HepG2 (cell line): ENCODE results near the gene PREX1. TPM values are rescaled to one million over a fixed set of nuclear protein-coding genes. Genes with fewer than 3 reads are reported as not detected.

Source experiments
- ATAC-seq: fragments of 200-7000 bp; cut with Tn5 transposase; 3 replicates; pipeline ENCODE4 v1.9.1; 2020; ENCODE audit warnings: mild to moderate bottlenecking, moderate library complexity
- BruUV-seq: library from RNA; stranded (reverse); fragments of 400-500 nt; replicated peaks from 2 replicates; lab custom pipeline; 2021; lab: Mats Ljungman, UMichigan
- CTCF ChIA-PET: fragments of 300-600 bp; formaldehyde crosslinking; extraction: SDS; loops from one replicate; lab custom pipeline; 2021; ENCODE audit warnings: low total read pairs, inconsistent platforms, low intra/inter-chr PET ratio; lab: Yijun Ruan, JAX
- POLR2A ChIA-PET: fragments of 350-600 bp; sonication (Branson Sonifier 250); formaldehyde crosslinking; loops from one replicate; lab custom pipeline; 2020; ENCODE audit warnings: antibody characterized with exemption, inconsistent platforms; lab: Yijun Ruan, JAX
- DNase-seq: peaks from one replicate; pipeline ENCODE4 v3.0.0-alpha.2; 2015; ENCODE audit warnings: low spot score
- FAIRE-seq: peaks from 3 replicates; lab custom pipeline; 2011; peaks lifted over from hg19 to GRCh38; lab: Jason Lieb, UNC
- H2AFZ ChIP-seq: one replicate; pipeline ENCODE4 v1.6.1; 2011; ENCODE audit warnings: low read length, inconsistent platforms
- H3K27ac ChIP-seq: fragments of 300-600 bp; 3 replicates; pipeline ENCODE4 v1.8.0; 2011; ENCODE audit warnings: mixed run types, mild to moderate bottlenecking, mixed read lengths, low read length, inconsistent platforms; ENCODE audit not compliant: insufficient read depth; ENCODE audit errors: extremely low read length
- H3K27me3 ChIP-seq, 2 experiments: fragments of 200-600 bp in 1 of 2; 2 replicates in 1 of 2; 3 replicates in 1 of 2; pipeline versions ENCODE4 v1.6.0 to v1.8.0; 2011; ENCODE audit warnings: low read length in 2 of 2, mild to moderate bottlenecking in 2 of 2, moderate library complexity in 2 of 2, inconsistent platforms in 1 of 2; ENCODE audit not compliant: insufficient read depth in 2 of 2, control insufficient read depth in 1 of 2
- H3K36me3 ChIP-seq, 2 experiments: fragments of 200-600 bp in 1 of 2; replicated peaks in 1 of 2; 2 replicates in 1 of 2; 3 replicates in 1 of 2; pipeline versions ENCODE4 v1.5.1 to v1.8.0; 2011; ENCODE audit warnings: low read length in 2 of 2, inconsistent platforms in 1 of 2; ENCODE audit not compliant: insufficient read depth in 2 of 2, control insufficient read depth in 1 of 2
- H3K4me1 ChIP-seq: 2 replicates; pipeline ENCODE4 v1.5.1; 2012; ENCODE audit warnings: low read length, inconsistent platforms; ENCODE audit not compliant: insufficient read depth
- H3K4me2 ChIP-seq: 2 replicates; pipeline ENCODE4 v1.6.0; 2011; ENCODE audit warnings: low read depth, low read length, inconsistent platforms
- H3K4me3 ChIP-seq, 3 experiments: fragments of 200-600 bp in 1 of 3; sonication (generic), shearing (Covaris generic) in 1 of 3; replicated peaks in 1 of 3; 2 replicates each; pipeline ENCODE4 v1.5.1; 2011 to 2016; ENCODE audit warnings: low read length in 3 of 3, inconsistent platforms in 2 of 3, low read depth in 2 of 3, mild to moderate bottlenecking in 2 of 3, control low read depth in 1 of 3, mixed read lengths in 1 of 3; ENCODE audit not compliant: insufficient read depth in 1 of 3
- H3K79me2 ChIP-seq: one replicate; pipeline ENCODE4 v1.6.1; 2011; ENCODE audit warnings: low read length, inconsistent platforms; ENCODE audit not compliant: insufficient read depth
- H3K9ac ChIP-seq: 2 replicates; pipeline ENCODE4 v1.6.0; 2011; ENCODE audit warnings: mild to moderate bottlenecking, low read depth, low read length, inconsistent platforms; ENCODE audit not compliant: insufficient read depth
- H3K9me3 ChIP-seq: 2 replicates; pipeline ENCODE4 v1.5.1; 2012; ENCODE audit warnings: mild to moderate bottlenecking, low read length
- H4K20me1 ChIP-seq: 2 replicates; pipeline ENCODE4 v1.6.0; 2011; ENCODE audit warnings: inconsistent platforms, mild to moderate bottlenecking, low read length, moderate library complexity; ENCODE audit not compliant: insufficient read depth
- HNF4A ChIP-seq: sonication (generic); formaldehyde crosslinking; IDR thresholded peaks from 2 replicates; pipeline ENCODE4 v1.4.0; 2020; ENCODE audit warnings: missing genetic modification reagents
- NR2C2 ChIP-seq: sonication (generic); formaldehyde crosslinking; IDR thresholded peaks from 2 replicates; pipeline ENCODE4 v1.4.0; 2020; ENCODE audit warnings: missing genetic modification reagents, mild to moderate bottlenecking, moderate library complexity, borderline replicate concordance
- SMC3 ChIP-seq: IDR thresholded peaks from 2 replicates; pipeline ENCODE4 v1.6.1; 2011; ENCODE audit warnings: low read length, improper control_type of control experiment
- SRSF1 ChIP-seq: fragments of 200-400 bp; formaldehyde crosslinking; optimal IDR thresholded peaks from 2 replicates; pipeline ENCODE3; 2017; ENCODE audit warnings: mild to moderate bottlenecking, low read depth, low read length, moderate library complexity
- TBX2 ChIP-seq: sonication (generic); formaldehyde crosslinking; IDR thresholded peaks from 2 replicates; pipeline ENCODE4 v1.5.0; 2020; ENCODE audit warnings: missing genetic modification reagents, mild to moderate bottlenecking, borderline replicate concordance
- ZBTB49 ChIP-seq: sonication (generic); formaldehyde crosslinking; IDR thresholded peaks from 2 replicates; pipeline ENCODE4 v1.4.0; 2020; ENCODE audit warnings: missing genetic modification reagents, borderline replicate concordance
- ZNF589 ChIP-seq: sonication (generic); formaldehyde crosslinking; conservative IDR thresholded peaks from 2 replicates; pipeline ENCODE4 v1.8.0; 2022; ENCODE audit warnings: mild to moderate bottlenecking, moderate library complexity, missing genetic modification reagents
- ZNF704 ChIP-seq: sonication (generic); formaldehyde crosslinking; IDR thresholded peaks from 2 replicates; pipeline ENCODE4 v1.8.1; 2023; ENCODE audit warnings: mild to moderate bottlenecking, inconsistent platforms, moderate library complexity, missing genetic modification reagents, borderline replicate concordance
- ZNF792 ChIP-seq: IDR thresholded peaks from 2 replicates; pipeline ENCODE4 v1.6.1; 2016
- ZSCAN21 ChIP-seq: sonication (generic); formaldehyde crosslinking; IDR thresholded peaks from 2 replicates; pipeline ENCODE4 v1.8.0; 2022; ENCODE audit warnings: mild to moderate bottlenecking, missing genetic modification reagents, moderate library complexity, borderline replicate concordance
- WGBS: methylation state at CpG from one replicate; pipeline ENCODE4 v1.1.6; 2017; ENCODE audit warnings: low lambda C conversion rate; 5-methylcytosine and 5-hydroxymethylcytosine counted together
- in situ Hi-C: cut with HindIII; loops from 2 replicates; pipeline ENCODE4 v1.10.0; 2017; ENCODE audit warnings: low pct_unique_long_range_greater_than_20kb; ENCODE audit not compliant: extremely low pct_ligation_motif_present
- intact Hi-C: fragments of 100-400 bp; cut with micrococcal nuclease; formaldehyde crosslinking; loops from one replicate; pipeline ENCODE4 v1.10.0; 2022; ENCODE audit not compliant: unreplicated experiment
- polyA plus RNA-seq, 8 experiments: library from polyadenylated mRNA; depleted of rRNA in 3 of 8; stranded (reverse) in 7 of 8; unstranded in 1 of 8; fragments of >200 nt; fragmentation: Illumina TruSeq in 4 of 8; extraction: Trizol in 4 of 8; gene quantifications; 2 replicates each; pipeline versions ENCODE4 v1.2.1 to v1.2.3, GENCODE V29; 2011 to 2016; ENCODE audit warnings: low read depth in 4 of 8, missing spikeins in 1 of 8, mixed read lengths in 1 of 8; ENCODE audit not compliant: insufficient read depth in 1 of 8
- total RNA-seq, 5 experiments: library from RNA; depleted of rRNA; stranded (reverse); fragments of >200 nt; fragmentation: Illumina TruSeq; extraction: Trizol; gene quantifications; 2 replicates each; pipeline ENCODE4 v1.2.3, GENCODE V29; 2016; ENCODE audit warnings: low read depth in 1 of 5
- TF ChIP-seq, protein P1 (sequence below): sonication (generic); formaldehyde crosslinking; IDR thresholded peaks from 2 replicates; pipeline ENCODE4 v1.4.0; 2020; ENCODE audit warnings: missing genetic modification reagents

The PREX1 gene
- total and polyA plus RNA-seq, 2 of the 13 experiments (the other 11 are each of a cell fraction or from before 2014, with no cell fraction given), result 0.02 to 0.04 TPM

GRCh38 chr20:48657426-48658197 lies 170.2 kb downstream of the PREX1 start:
- ATAC-seq (peak; percentile 84), FAIRE-seq (peak; percentile 100), DNase-seq (peak; percentile 84)
- Histone ChIP-seq H3K9ac (no peak overlapping the region), H3K4me1 (no peaks in the 10 kb centered on the region), H3K4me2 (no peak overlapping the region), H3K27ac (no peak overlapping the region), H3K79me2 (no peaks in the 10 kb centered on the region), H3K36me3 (no peaks in the 10 kb centered on the region), H4K20me1 (peaks cover 3% of the 10 kb centered on the region; the same call in 1 of the 2 replicates), H3K27me3 (peaks cover 0 to 28% of the 10 kb centered on the region in 2 experiments; a peak in 2 of 5 replicates), H3K9me3 (peaks cover 7% of the 10 kb centered on the region; the same call in 1 of the 2 replicates), H2AFZ (no peak overlapping the region), H3K4me3 (no peak overlapping the region)
- ChIA-PET POLR2A (interaction anchor here (0.6 to 0.9 kb wide), 4 partner anchors 11 to 562 kb away, joined by 3 read pairs; partner anchors contain the start of gene DDX27), CTCF (interaction anchor here (1.0 to 4.8 kb wide), 5 partner anchors 41 to 251 kb away, joined by 3 to 173 read pairs (median 7); no protein-coding TSS in a partner anchor)
- no TSS peak for BruUV-seq
- intact Hi-C loops (loop anchor here (1.0 kb wide), 2 partner anchors 66 to 248 kb away; no protein-coding TSS in a partner anchor), in situ Hi-C loops (loop anchor here (5.0 kb wide), 2 partner anchors 65 to 250 kb away; no protein-coding TSS in a partner anchor)
- 35% methylated on average over 19 of the region's 21 CpGs for WGBS
- peak; percentile 17; the same call in 1 of the 2 replicates for TF ChIP-seq ZNF704
- peak; percentile 98 for TF ChIP-seq SMC3
- no peak; the same call in 1 of the 2 replicates for TF ChIP-seq TBX2
- peak; percentile 20; the same call in 1 of the 2 replicates for TF ChIP-seq HNF4A (CRISPR knock-in tag)
- peak; percentile 37 for TF ChIP-seq SRSF1
- 0 out of 2 replicates have a peak, but pooled peaks have one; percentile 37 for TF ChIP-seq ZBTB49 (CRISPR knock-in tag)
- TF ChIP-seq ZNF792 (CRISPR knock-in tag), result 0 out of 2 replicates have a peak, but pooled peaks have one; percentile 31
- no peak for TF ChIP-seq ZNF589
- 0 out of 2 replicates have a peak, but pooled peaks have one; percentile 23 for TF ChIP-seq NR2C2 (CRISPR knock-in tag)
- TF ChIP-seq, protein P1, sequence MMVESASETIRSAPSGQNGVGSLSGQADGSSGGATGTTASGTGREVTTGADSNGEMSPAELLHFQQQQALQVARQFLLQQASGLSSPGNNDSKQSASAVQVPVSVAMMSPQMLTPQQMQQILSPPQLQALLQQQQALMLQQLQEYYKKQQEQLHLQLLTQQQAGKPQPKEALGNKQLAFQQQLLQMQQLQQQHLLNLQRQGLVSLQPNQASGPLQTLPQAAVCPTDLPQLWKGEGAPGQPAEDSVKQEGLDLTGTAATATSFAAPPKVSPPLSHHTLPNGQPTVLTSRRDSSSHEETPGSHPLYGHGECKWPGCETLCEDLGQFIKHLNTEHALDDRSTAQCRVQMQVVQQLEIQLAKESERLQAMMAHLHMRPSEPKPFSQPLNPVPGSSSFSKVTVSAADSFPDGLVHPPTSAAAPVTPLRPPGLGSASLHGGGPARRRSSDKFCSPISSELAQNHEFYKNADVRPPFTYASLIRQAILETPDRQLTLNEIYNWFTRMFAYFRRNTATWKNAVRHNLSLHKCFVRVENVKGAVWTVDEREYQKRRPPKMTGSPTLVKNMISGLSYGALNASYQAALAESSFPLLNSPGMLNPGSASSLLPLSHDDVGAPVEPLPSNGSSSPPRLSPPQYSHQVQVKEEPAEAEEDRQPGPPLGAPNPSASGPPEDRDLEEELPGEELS (CRISPR knock-in tag), result no peak
- peak; percentile 55; the same call in 1 of the 2 replicates for TF ChIP-seq ZSCAN21 (CRISPR knock-in tag)
